Activated CD8-positive, alpha-beta memory T cell treated with anti-CD3 and anti-CD28 coated beads for 24 hours (primary cell): ENCODE results near the gene CLCN2.
"Not testable (repeated sequence)": the region's sequence is repeated elsewhere in the genome, so short reads cannot be mapped to it uniquely, and the experiment has no call there.

Experiments used
- DNase-seq: peaks from one replicate; pipeline ENCODE4 v3.0.0-alpha.2; 2020

CLCN2 gene

DNA sequence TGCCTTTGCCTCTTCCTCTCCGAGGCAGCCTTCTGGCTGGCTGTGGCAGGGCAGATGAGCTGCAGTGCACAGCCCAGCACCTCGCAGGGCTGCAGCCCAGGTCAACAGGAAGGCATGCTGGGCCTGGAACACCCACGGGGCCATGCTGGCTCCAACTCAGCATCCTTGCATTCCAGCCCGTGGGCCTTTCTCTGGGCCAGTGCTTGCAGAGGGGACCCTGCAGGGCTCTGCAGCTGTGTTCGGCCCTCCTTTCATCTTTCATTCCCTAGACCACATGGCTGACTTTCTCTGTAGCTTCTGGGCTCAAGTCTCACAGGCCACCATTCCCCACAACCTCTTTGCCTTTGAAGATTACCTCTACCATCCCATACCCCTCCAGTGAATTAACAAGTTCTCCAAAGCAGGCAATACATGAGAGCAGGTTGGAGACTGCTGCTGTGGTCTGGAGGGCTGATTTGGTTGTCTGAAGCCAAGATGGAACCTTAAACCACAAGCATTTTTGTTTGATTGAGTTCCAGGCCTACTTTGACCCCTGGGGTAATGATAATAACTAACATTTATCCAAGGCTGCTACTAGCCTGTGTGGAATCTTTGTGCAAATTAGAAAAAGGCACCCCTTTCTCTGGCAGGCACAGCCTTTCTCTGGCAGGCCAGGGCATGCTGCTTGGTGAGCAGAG lies 18.1 kb downstream of the CLCN2 start:
- DNase-seq: no peak

DNA sequence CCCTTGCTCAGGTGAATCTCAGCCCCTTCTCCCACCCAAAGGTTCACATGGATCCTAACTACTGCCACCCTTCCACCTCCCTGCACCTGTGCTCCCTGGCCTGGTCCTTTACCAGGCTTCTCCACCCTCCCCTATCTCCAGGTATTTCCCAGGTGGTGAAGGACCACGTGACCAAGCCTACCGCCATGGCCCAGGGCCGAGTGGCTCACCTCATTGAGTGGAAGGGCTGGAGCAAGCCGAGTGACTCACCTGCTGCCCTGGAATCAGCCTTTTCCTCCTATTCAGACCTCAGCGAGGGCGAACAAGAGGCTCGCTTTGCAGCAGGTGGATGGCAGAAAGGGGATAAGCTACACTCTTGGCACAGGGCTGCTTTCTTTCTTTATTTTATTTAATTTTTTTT lies 19.5 kb downstream of the CLCN2 start:
- DNase-seq: no peak

DNA sequence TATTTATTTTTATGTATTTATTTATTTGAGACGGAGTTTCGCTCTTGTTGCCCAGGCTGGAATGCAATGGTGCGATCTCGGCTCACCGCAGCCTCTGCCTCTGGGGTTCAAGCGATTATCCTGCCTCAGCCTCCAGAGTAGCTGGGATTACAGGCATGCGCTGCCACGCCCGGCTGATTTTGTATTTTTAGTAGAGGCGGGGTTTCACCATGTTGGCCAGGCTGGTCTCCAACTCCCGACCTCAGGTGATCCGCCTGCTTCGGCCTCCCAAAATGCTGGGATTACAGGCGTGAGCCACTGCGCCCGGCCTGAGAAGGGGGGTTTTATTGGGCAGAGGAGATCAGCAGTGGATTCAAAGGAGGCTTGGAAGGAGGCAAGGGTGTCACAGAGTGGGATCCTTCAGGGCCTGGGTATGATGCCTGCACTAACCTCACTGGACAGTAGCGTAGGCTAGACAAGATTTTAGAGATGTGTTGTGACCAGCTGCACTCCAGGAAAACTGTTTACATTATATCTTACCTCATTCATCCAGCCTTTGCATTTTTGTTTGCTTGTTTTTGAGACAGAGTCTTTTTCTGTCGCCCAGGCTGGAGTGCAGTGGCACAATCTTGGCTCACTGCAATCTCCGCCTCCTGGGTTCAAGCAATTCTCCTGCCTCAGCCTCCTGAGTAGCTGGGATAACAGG lies 21.8 kb downstream of the CLCN2 start:
- DNase-seq: not testable (repeated sequence)

- DNase-seq: no peak
These were observed 22.4 kb downstream of the CLCN2 start for GRCh38 chr3:184339001-184339400.

DNA sequence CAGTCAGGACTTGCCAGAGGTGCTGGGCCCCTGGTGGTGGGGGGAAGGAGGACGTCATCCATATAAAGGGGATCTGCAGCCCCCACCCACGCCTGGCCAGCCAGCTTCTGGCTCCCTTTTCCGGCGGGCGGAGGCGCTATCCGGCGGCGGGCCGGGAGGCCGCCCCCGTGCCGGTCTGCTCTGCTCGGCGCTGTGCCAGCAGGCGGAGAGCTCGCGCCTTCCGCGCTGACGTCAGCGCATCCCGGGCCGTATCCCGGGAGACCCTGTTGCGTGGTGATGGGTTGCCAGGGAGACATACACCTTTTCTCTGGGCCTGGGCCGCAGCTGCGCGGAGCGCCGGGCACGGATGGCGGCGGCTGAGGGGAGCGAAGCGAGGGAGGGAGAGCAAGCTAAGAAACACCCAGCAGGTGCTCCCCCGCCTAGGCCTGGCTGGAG lies 22.9 kb downstream of the CLCN2 start:
- DNase-seq: no peak

DNA sequence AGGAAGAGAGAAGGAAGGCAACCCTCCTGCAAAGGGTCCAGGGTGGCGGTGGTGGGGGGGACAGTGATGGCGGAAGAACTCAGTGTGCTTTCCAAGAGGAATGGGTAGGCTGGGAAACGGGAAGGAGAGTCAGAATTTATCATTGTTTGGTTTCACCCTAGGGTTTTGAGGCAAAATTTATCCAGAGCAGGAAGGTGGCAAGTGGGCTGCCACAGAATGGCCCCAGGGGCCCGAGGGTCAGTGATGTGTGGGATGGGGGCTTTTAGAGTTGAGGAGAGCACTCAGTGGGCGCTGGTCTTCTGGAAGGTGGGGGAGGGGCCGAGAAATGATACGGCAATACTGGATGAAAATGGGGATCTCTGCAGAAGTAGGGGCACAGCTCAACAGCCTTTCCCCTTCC lies 23.4 kb downstream of the CLCN2 start:
- no peak for DNase-seq

- no peak for DNase-seq
These were observed 24.0 kb downstream of the CLCN2 start, which contains the start of gene FAM131A for GRCh38 chr3:184337399-184337714. FAM131A (plus strand) TSS chr3:184337600; CDS start chr3:184337631, 31 bp downstream.

GRCh38 chr3:184336547-184337398 lies 24.6 kb downstream of the CLCN2 start:
- no peak for DNase-seq

DNA sequence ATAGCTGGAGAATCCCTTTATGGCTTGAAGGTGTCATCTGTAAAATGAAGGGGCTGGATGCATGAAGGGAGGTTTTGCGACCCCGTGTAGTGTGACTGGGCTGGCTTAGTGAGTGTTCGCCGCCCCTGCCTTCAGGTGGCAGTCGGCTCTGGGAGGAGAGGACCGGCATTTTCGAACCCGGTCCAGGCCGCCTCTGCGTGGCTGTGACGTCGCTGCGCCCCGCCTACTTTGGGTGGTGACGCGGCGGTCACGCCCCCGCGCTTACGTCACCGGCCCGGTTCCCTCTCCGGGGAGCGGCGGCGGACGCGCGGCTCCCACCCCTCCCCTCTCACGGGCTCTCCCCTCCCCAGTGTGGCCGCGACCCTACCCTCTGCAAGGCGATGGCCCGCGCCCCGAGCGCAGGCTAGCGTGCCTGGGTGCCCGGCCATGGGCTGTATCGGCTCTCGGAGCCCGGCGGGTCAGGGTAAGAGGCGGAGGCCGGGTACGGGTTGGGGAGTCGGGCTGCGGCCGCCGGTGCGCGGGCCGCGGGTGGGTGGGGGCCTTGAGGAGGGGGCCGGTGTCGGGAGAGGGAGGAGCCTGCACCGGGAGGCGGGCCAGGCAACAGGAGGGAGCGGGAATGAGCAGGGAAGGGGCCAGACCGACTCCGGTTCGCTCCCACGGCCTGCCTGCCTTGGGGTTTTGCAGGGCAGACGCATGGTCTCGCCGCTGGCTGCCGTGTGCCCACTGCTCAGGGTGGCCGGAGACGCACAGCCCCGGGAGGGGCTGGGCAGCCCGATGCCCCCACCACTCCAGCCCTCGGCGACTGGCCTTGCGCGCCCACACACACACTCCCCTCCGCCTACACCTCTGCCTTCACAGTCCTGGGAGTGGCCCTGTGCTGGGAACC lies 25.5 kb downstream of the CLCN2 start:
- peak; percentile 97 for DNase-seq

- no peak for DNase-seq
These were observed 26.1 kb downstream of the CLCN2 start for GRCh38 chr3:184335291-184335660.

DNA sequence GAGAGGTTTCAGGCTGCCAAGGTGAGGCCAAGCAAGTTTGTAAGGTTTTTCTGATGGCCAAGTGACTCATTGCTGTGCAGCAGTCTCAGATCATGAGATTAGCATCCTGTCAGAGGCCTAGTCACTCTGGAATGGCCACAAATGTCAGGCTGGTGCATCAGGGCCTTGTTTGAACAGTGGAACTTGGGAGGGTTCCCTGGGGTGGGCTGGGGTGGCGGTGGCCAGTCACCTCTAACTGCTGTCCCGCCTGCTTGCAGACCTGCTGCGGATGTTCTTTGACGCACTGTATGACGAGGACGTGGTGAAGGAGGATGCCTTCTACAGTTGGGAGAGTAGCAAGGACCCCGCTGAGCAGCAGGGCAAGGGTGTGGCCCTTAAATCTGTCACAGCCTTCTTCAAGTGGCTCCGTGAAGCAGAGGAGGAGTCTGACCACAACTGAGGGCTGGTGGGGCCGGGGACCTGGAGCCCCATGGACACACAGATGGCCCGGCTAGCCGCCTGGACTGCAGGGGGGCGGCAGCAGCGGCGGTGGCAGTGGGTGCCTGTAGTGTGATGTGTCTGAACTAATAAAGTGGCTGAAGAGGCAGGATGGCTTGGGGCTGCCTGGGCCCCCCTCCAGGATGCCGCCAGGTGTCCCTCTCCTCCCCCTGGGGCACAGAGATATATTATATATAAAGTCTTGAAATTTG lies 26.8 kb downstream of the CLCN2 start:
- peak; percentile 72 for DNase-seq

GRCh38 chr3:184333700-184334099 lies 27.7 kb downstream of the CLCN2 start:
- no peak for DNase-seq

- no peak for DNase-seq
These were observed 28.2 kb downstream of the CLCN2 start for GRCh38 chr3:184333190-184333589.

DNA sequence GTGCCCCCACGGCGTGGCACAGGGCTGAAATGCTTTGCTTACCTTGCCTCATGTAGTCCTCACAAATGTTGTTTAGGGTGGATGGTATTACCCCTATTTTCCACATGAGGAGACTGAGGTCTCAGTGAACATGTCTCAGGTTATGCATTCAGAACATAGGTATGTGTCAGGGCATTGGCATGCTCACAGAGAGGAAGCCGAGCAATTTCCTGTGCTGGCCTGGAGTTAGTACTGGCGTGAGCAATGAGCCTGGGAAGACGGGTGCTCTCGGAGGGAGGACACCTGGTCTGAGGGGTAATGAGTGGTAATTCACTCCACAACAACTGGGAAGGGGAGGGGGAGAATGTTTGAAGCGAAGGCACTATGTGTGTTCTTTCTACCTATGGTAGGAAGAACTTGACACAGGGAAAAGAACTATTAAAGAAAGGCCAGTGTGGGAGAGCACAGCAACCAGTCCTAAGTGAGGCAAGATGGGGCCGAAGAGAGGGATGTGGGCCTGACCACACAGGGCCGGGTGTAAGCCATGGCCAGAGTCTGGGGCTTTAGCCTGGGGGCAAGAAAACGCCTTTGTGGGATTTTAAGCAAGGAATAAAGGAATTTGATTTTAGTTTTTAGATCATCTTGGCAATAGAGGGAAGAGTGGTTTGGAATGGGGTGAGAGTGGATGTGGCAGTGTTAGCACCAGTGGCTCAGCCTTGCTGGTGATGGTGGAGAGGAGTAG lies 28.9 kb downstream of the CLCN2 start:
- no peak for DNase-seq

DNA sequence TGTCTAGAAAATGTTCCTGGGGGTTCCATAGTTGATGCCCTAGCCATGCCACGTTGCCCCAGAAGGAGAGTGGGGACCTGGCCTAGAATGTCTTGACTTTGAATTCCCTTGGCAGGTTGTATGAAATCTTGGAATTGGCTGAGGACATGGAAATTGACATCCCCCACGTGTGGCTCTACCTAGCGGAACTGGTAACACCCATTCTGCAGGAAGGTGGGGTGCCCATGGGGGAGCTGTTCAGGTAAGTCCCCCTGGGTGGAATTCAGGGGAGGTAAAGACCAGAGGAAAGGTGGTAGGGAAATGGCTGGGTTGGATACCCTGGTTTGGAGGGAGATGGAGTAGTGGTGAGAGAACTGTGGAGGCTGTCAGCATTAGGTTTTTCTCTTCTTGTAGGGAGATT lies 32.9 kb downstream of the CLCN2 start:
- no peak for DNase-seq

DNA sequence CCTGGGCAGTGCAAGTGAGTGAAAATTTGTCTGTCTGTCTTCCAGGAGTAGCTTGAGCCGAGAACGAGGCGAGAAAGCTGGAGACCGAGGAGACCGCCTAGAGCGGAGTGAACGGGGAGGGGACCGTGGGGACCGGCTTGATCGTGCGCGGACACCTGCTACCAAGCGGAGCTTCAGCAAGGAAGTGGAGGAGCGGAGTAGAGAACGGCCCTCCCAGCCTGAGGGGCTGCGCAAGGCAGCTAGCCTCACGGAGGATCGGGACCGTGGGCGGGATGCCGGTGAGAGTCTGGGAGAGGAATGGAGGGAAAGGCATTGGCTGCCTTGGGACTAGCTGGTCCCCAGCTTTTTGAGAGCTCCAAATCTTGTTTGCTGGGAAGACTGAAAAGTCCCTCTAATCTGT lies 34.2 kb downstream of the CLCN2 start:
- DNase-seq: no peak

- no peak for DNase-seq
These were observed 35.6 kb downstream of the CLCN2 start for GRCh38 chr3:184325715-184326369.

DNA sequence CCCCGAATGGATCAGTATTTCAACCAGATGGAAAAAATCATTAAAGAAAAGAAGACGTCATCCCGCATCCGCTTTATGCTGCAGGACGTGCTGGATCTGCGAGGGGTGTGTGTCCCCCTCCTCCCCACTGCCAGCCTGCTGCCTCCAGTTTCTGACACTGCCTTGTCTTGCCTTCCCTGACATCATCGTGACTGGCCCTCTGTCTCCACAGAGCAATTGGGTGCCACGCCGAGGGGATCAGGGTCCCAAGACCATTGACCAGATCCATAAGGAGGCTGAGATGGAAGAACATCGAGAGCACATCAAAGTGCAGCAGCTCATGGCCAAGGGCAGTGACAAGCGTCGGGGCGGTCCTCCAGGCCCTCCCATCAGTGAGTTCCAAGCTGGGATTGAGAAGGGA lies 36.1 kb downstream of the CLCN2 start:
- DNase-seq: no peak

GRCh38 chr3:184323696-184324095 lies 37.7 kb downstream of the CLCN2 start:
- DNase-seq: no peak

GRCh38 chr3:184322731-184323487 lies 38.5 kb downstream of the CLCN2 start:
- no peak for DNase-seq
